Uterus (tissue), 4 donors: ENCODE measurements around the gene CEP72. TPM values are rescaled to one million over a fixed set of nuclear protein-coding genes. Genes with fewer than 3 reads are reported as not detected.

Experiments used
- DNase-seq, 2 donors: peaks; one replicate each; pipeline ENCODE4 v3.0.0-alpha.2; 2019 to 2020
- H3K27ac ChIP-seq, 2 donors: fragments of 200-600 bp; sonication (generic); 1 replicate in 1 of 2; 2 replicates in 1 of 2; pipeline ENCODE4 v1.5.1; 2016 to 2018
- H3K27me3 ChIP-seq, 2 donors: fragments of 200-600 bp; sonication (generic); one replicate each; pipeline ENCODE4 v1.5.1; 2018 to 2019; ENCODE audit warnings: control low read depth in 1 of 2
- H3K36me3 ChIP-seq, 2 donors: fragments of 200-600 bp; sonication (generic); one replicate each; pipeline ENCODE4 v1.5.1; 2019; ENCODE audit warnings: control low read depth in 1 of 2
- H3K4me1 ChIP-seq, 2 donors: fragments of 200-600 bp; sonication (generic); one replicate each; pipeline ENCODE4 v1.5.1; 2018 to 2019; ENCODE audit warnings: control low read depth in 1 of 2
- H3K4me3 ChIP-seq, 2 donors: fragments of 200-600 bp; sonication (generic); 1 replicate in 1 of 2; 2 replicates in 1 of 2; pipeline ENCODE4 v1.5.1; 2018 to 2019; ENCODE audit warnings: mild to moderate bottlenecking in 1 of 2
- H3K9me3 ChIP-seq, 2 donors: fragments of 200-600 bp; sonication (generic); one replicate each; pipeline ENCODE4 v1.5.1; 2019; ENCODE audit warnings: control low read depth in 1 of 2
- POLR2A ChIP-seq, 2 donors: fragments of 450-650 bp; IDR thresholded peaks; one replicate each; pipeline ENCODE4 v1.6.1; 2016; ENCODE audit warnings: antibody characterized with exemption in 2 of 2, mild to moderate bottlenecking in 1 of 2, moderate library complexity in 1 of 2
- intact Hi-C: fragments of 100-400 bp; cut with DNase I; formaldehyde crosslinking; loops from one replicate; pipeline ENCODE4 v1.15.1; 2023; ENCODE audit warnings: low total_unique reads
- total RNA-seq, 4 donors: library from RNA; depleted of rRNA in 3 of 4; stranded (reverse); fragments of >200 nt in 3 of 4; gene quantifications; one replicate each; pipeline versions ENCODE4 v1.1.0 to v1.2.4, GENCODE V29; 2014 to 2023
- TF ChIP-seq, protein P1 (sequence below), 4 experiments: fragments of 200-600 bp in 2 of 4; fragments of 450-650 bp in 2 of 4; sonication (generic) in 2 of 4; IDR thresholded peaks; one replicate each; pipeline ENCODE4 v1.5.1; 2016 to 2019; ENCODE audit warnings: antibody characterized with exemption in 4 of 4, mild to moderate bottlenecking in 2 of 4, moderate library complexity in 1 of 4
- donor health status: DM: yes; HTN: yes; CAD: no.

The CEP72 gene
- total RNA-seq, 4 donors from 2014 or later = 0.26 to 11.9 (median 4.9) TPM

DNA sequence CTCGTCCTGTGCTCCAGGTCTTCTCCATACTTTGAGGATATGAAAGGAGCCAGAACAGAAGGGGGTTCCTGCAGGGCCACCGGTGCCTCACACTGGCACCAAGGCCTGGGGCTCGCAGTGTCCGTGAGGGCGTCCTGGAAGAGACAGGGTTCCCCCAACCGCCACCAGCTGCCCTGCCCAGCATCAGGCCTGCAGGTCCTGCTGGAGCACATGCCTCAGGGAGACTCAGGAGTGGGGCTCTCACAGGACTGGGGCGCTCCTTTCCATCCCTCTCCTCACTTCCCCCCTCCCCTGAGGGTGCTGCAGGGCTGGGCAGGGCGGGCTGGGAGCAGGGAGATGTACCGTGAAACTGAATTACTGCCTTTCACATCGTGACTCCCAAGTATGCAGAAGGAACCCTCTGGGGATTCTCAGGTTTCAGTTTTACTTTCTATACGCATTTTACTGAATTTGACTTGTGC lies 31.7 kb downstream of the CEP72 start:
- Histone ChIP-seq H3K36me3 (no peaks in the 10 kb centered on the region), H3K9me3 (no peaks in the 10 kb centered on the region), H3K27me3 (no peaks in the 10 kb centered on the region), H3K4me1 (no peaks in the 10 kb centered on the region), H3K27ac (no peak overlapping the region), H3K4me3 (no peak overlapping the region)
- TF ChIP-seq POLR2A (IDR thresholded peaks at IDR 0.05) = no peak
- TF ChIP-seq, protein P1, sequence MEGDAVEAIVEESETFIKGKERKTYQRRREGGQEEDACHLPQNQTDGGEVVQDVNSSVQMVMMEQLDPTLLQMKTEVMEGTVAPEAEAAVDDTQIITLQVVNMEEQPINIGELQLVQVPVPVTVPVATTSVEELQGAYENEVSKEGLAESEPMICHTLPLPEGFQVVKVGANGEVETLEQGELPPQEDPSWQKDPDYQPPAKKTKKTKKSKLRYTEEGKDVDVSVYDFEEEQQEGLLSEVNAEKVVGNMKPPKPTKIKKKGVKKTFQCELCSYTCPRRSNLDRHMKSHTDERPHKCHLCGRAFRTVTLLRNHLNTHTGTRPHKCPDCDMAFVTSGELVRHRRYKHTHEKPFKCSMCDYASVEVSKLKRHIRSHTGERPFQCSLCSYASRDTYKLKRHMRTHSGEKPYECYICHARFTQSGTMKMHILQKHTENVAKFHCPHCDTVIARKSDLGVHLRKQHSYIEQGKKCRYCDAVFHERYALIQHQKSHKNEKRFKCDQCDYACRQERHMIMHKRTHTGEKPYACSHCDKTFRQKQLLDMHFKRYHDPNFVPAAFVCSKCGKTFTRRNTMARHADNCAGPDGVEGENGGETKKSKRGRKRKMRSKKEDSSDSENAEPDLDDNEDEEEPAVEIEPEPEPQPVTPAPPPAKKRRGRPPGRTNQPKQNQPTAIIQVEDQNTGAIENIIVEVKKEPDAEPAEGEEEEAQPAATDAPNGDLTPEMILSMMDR (IDR thresholded peaks at IDR 0.05) = no peak
- DNase-seq = no peak
- intact Hi-C loops = no loop called here

DNA sequence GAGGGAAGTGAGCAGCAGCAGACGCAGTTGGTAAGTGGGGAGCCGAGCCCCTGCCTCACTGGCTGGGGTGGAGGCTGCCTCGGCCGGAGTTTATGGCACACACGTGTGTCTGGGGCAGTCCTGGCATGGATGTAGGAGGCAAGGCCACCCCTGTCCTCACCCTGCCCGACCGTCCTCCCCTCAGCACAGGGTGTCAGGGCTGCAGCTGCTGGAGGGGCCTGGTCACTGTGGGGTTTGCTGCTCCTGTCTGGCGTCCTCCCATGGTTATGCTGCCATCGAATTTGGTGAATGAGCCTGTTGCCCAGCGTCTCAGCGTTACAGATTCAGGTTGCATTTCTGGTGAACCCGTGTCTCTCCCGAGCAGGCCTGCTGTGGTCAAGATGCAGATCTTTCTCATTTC lies 32.4 kb downstream of the CEP72 start:
- Histone ChIP-seq H3K9me3 (no peaks in the 10 kb centered on the region), H3K27me3 (no peaks in the 10 kb centered on the region), H3K27ac (no peak overlapping the region), H3K4me3 (no peak overlapping the region), H3K36me3 (no peaks in the 10 kb centered on the region), H3K4me1 (no peaks in the 10 kb centered on the region)
- no peak for DNase-seq
- intact Hi-C loops = no loop called here
- TF ChIP-seq POLR2A (IDR thresholded peaks at IDR 0.05) = no peak
- TF ChIP-seq, protein P1 (IDR thresholded peaks at IDR 0.05) = no peak

DNA sequence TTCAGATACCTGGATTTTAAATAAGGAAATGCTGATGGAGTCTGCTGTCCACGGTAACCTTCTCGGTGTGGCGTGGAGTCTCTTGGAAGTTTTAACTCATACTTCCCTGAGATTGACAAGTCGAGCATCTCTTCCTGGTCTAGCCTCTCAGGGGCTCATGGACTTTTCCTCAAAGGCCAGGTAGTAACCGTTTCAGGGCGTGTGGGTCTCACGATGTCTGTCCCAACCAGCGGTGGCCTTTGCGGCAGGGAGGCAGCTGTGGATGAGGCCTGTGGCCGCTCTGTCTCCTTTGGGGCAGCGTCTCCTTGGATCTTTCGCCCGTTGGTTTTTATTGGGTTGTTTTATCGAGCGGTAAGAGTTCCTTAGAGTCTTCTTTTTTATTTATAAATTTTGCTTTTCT lies 32.8 kb downstream of the CEP72 start:
- TF ChIP-seq, protein P1 (IDR thresholded peaks at IDR 0.05) = no peak
- no peak for TF ChIP-seq POLR2A (IDR thresholded peaks at IDR 0.05)
- Histone ChIP-seq H3K36me3 (no peaks in the 10 kb centered on the region), H3K27me3 (no peaks in the 10 kb centered on the region), H3K9me3 (no peaks in the 10 kb centered on the region), H3K4me1 (no peaks in the 10 kb centered on the region), H3K4me3 (no peak overlapping the region), H3K27ac (no peak overlapping the region)
- DNase-seq = no peak
- intact Hi-C loops = no loop called here

DNA sequence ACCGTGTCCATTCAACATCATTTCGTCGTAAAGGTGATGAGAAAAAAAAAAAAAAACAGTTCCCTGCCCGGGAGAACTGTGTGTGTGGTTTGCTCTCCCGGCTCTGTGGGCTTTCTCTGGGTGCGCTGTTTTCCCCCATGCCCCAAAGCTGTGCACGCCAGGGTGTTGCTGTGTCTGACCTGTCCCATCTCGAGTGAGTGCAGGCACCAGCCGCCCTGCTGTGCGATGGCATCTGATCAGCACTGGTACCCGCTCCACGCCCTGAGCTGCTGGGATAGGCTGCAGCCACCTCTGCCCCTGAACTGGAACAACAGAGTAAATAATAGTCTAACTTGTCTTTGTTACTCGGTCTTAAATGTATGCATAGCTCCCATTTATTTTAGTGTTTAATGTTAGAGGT lies 33.3 kb downstream of the CEP72 start:
- Histone ChIP-seq H3K27me3 (no peaks in the 10 kb centered on the region), H3K9me3 (no peaks in the 10 kb centered on the region), H3K4me3 (no peak overlapping the region), H3K27ac (no peak overlapping the region), H3K36me3 (no peaks in the 10 kb centered on the region), H3K4me1 (no peaks in the 10 kb centered on the region)
- no peak for DNase-seq
- TF ChIP-seq, protein P1 (IDR thresholded peaks at IDR 0.05) = no peak
- TF ChIP-seq POLR2A (IDR thresholded peaks at IDR 0.05) = no peak
- intact Hi-C loops = no loop called here

DNA sequence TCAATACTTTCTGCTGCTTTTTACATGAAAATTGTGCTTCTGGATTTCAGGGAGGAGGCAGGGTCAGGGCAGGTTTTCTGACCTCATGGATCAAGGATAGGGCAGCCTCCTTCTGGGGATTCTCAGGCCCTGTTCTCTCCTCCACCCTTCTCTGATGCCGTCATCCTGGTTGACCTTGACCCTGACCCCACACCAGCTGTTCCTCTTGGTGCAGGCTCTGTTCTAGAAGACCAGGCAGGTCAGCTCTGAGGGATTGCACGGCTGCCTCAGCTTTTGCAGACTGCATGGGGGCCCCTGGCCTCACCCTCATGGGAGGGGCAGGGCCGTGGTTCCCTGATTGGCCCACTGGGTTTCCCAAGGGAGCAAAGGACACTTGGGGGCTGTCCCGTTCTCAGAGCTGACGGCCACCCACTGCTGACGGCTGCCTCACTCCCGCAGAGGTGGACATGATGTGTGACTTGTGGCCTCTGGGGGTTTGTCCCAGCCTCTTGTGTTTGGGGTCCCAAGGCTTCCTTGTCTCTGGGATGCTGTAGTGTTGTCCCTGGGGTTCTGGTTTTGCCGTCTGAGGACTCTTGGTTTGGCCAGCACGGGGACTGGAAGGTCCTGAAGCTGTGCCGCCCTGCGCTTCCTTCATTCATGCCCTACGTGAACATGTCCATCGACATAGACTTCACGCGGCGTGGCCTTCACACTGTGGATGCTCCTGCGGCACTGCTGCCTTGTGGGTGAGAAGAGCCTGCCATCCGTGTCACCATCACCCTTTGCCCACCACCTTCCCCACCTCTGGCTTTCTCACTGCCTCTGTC lies 34.5 kb downstream of the CEP72 start:
- Histone ChIP-seq H3K9me3 (no peaks in the 10 kb centered on the region), H3K36me3 (no peaks in the 10 kb centered on the region), H3K4me3 (no peak overlapping the region), H3K27me3 (no peaks in the 10 kb centered on the region), H3K4me1 (no peaks in the 10 kb centered on the region), H3K27ac (no peak overlapping the region)
- intact Hi-C loops = no loop called here
- no peak for TF ChIP-seq POLR2A (IDR thresholded peaks at IDR 0.05)
- TF ChIP-seq, protein P1 (IDR thresholded peaks at IDR 0.05) = no peak
- no peak for DNase-seq
